Measurements from ENCODE around the gene TCTN3. TPM values are rescaled to one million over a fixed set of nuclear protein-coding genes. Genes with fewer than 3 reads are reported as not detected.

Gene TCTN3
- total and polyA plus RNA-seq, 2 of the 13 experiments (the other 11 are each of a cell fraction or from before 2014, with no cell fraction given), result 53.3 to 60.0 TPM

DNA sequence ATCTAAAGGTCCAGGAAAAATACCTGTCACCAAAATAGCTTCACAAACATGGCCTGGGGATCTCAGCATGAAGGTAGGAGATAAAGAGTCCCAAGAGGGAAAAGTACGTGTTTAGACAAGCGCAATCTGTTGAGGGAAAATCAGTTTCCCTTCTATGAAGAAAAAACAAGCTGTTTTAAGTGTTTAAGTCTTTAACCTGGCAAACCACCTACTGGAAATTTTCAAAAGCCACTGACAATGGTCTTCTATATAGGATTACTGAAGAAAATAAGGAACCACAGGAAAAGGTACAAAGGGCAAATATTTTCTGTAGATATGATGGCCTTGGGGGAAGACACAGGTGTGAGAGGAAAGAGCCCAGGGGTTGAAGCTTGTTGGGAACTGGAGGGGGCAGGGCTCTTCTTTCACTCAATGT lies 58.4 kb downstream of the TCTN3 start (continued):
- TF ChIP-seq ZNF781 (CRISPR knock-in tag; IDR thresholded peaks at IDR 0.05; ENCODE audit: borderline replicate concordance, not compliant biosample characterization), result no peak
- TF ChIP-seq, protein P1, sequence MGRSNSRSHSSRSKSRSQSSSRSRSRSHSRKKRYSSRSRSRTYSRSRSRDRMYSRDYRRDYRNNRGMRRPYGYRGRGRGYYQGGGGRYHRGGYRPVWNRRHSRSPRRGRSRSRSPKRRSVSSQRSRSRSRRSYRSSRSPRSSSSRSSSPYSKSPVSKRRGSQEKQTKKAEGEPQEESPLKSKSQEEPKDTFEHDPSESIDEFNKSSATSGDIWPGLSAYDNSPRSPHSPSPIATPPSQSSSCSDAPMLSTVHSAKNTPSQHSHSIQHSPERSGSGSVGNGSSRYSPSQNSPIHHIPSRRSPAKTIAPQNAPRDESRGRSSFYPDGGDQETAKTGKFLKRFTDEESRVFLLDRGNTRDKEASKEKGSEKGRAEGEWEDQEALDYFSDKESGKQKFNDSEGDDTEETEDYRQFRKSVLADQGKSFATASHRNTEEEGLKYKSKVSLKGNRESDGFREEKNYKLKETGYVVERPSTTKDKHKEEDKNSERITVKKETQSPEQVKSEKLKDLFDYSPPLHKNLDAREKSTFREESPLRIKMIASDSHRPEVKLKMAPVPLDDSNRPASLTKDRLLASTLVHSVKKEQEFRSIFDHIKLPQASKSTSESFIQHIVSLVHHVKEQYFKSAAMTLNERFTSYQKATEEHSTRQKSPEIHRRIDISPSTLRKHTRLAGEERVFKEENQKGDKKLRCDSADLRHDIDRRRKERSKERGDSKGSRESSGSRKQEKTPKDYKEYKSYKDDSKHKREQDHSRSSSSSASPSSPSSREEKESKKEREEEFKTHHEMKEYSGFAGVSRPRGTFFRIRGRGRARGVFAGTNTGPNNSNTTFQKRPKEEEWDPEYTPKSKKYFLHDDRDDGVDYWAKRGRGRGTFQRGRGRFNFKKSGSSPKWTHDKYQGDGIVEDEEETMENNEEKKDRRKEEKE (IDR thresholded peaks at IDR 0.05), result no peak
- no peak for TF ChIP-seq LCORL (IDR thresholded peaks at IDR 0.05)
- TF ChIP-seq LCORL (CRISPR knock-in tag; IDR thresholded peaks at IDR 0.05), result peak; percentile 61; the same call in 1 of the 2 replicates
- peak; percentile 67; the same call in 1 of the 2 replicates for TF ChIP-seq KDM6A (CRISPR knock-in tag; IDR thresholded peaks at IDR 0.05; ENCODE audit: low read depth)
- peak; percentile 96 for TF ChIP-seq NCOA2 (CRISPR knock-in tag; IDR thresholded peaks at IDR 0.05)
- no peak for TF ChIP-seq CCDC6 (CRISPR knock-in tag; IDR thresholded peaks at IDR 0.05)
- TF ChIP-seq ZNF782 (CRISPR knock-in tag; IDR thresholded peaks at IDR 0.05; ENCODE audit: borderline replicate concordance), result no peak
- no peak for TF ChIP-seq ZNF605 (CRISPR knock-in tag; IDR thresholded peaks at IDR 0.05)
- TF ChIP-seq, protein P2, sequence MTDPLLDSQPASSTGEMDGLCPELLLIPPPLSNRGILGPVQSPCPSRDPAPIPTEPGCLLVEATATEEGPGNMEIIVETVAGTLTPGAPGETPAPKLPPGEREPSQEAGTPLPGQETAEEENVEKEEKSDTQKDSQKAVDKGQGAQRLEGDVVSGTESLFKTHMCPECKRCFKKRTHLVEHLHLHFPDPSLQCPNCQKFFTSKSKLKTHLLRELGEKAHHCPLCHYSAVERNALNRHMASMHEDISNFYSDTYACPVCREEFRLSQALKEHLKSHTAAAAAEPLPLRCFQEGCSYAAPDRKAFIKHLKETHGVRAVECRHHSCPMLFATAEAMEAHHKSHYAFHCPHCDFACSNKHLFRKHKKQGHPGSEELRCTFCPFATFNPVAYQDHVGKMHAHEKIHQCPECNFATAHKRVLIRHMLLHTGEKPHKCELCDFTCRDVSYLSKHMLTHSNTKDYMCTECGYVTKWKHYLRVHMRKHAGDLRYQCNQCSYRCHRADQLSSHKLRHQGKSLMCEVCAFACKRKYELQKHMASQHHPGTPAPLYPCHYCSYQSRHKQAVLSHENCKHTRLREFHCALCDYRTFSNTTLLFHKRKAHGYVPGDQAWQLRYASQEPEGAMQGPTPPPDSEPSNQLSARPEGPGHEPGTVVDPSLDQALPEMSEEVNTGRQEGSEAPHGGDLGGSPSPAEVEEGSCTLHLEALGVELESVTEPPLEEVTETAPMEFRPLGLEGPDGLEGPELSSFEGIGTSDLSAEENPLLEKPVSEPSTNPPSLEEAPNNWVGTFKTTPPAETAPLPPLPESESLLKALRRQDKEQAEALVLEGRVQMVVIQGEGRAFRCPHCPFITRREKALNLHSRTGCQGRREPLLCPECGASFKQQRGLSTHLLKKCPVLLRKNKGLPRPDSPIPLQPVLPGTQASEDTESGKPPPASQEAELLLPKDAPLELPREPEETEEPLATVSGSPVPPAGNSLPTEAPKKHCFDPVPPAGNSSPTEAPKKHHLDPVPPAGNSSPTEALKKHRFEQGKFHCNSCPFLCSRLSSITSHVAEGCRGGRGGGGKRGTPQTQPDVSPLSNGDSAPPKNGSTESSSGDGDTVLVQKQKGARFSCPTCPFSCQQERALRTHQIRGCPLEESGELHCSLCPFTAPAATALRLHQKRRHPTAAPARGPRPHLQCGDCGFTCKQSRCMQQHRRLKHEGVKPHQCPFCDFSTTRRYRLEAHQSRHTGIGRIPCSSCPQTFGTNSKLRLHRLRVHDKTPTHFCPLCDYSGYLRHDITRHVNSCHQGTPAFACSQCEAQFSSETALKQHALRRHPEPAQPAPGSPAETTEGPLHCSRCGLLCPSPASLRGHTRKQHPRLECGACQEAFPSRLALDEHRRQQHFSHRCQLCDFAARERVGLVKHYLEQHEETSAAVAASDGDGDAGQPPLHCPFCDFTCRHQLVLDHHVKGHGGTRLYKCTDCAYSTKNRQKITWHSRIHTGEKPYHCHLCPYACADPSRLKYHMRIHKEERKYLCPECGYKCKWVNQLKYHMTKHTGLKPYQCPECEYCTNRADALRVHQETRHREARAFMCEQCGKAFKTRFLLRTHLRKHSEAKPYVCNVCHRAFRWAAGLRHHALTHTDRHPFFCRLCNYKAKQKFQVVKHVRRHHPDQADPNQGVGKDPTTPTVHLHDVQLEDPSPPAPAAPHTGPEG (CRISPR knock-in tag; IDR thresholded peaks at IDR 0.05), result no peak
- no peak for TF ChIP-seq XBP1 (CRISPR knock-in tag; IDR thresholded peaks at IDR 0.05)
- no peak for TF ChIP-seq PHF20 (CRISPR knock-in tag; IDR thresholded peaks at IDR 0.05)
- no peak for TF ChIP-seq KMT2A (CRISPR knock-in tag; IDR thresholded peaks at IDR 0.05)
- no peak for TF ChIP-seq RFX1 (IDR thresholded peaks at IDR 0.05)
- TF ChIP-seq, protein P3, sequence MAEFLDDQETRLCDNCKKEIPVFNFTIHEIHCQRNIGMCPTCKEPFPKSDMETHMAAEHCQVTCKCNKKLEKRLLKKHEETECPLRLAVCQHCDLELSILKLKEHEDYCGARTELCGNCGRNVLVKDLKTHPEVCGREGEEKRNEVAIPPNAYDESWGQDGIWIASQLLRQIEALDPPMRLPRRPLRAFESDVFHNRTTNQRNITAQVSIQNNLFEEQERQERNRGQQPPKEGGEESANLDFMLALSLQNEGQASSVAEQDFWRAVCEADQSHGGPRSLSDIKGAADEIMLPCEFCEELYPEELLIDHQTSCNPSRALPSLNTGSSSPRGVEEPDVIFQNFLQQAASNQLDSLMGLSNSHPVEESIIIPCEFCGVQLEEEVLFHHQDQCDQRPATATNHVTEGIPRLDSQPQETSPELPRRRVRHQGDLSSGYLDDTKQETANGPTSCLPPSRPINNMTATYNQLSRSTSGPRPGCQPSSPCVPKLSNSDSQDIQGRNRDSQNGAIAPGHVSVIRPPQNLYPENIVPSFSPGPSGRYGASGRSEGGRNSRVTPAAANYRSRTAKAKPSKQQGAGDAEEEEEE (CRISPR knock-in tag; IDR thresholded peaks at IDR 0.05; ENCODE audit: borderline replicate concordance), result no peak
- TF ChIP-seq BORCS8-MEF2B (CRISPR knock-in tag; IDR thresholded peaks at IDR 0.05), result no peak
- no peak for TF ChIP-seq MTA3 (CRISPR knock-in tag; IDR thresholded peaks at IDR 0.05)
- no peak for TF ChIP-seq ATF7 (IDR thresholded peaks at IDR 0.05)
- no peak for TF ChIP-seq ATF7 (CRISPR knock-in tag; IDR thresholded peaks at IDR 0.05)
- no peak for TF ChIP-seq ZNF441 (CRISPR knock-in tag; IDR thresholded peaks at IDR 0.05; ENCODE audit: borderline replicate concordance)
- TF ChIP-seq NR1H2 (CRISPR knock-in tag; IDR thresholded peaks at IDR 0.05; ENCODE audit: borderline replicate concordance, low read depth), result no peak
- TF ChIP-seq ZSCAN30 (CRISPR knock-in tag; IDR thresholded peaks at IDR 0.05), result no peak
- TF ChIP-seq HIVEP1 (CRISPR knock-in tag; IDR thresholded peaks at IDR 0.05), result no peak
- peak; percentile 78 for TF ChIP-seq MED1 (CRISPR knock-in tag; IDR thresholded peaks at IDR 0.05)

Measured in HepG2 (cell line).